GM23338 (cell line): ENCODE results near the gene RCOR1. TPM values are rescaled to one million over a fixed set of nuclear protein-coding genes. Genes with fewer than 3 reads are reported as not detected.

Source experiments
- ETS1 ChIP-seq: IDR thresholded peaks from 2 replicates; pipeline ENCODE4 v1.6.1; 2016; ENCODE audit warnings: antibody characterized with exemption
- NANOG ChIP-seq: IDR thresholded peaks from 2 replicates; pipeline ENCODE4 v1.6.1; 2016; ENCODE audit warnings: antibody characterized with exemption, borderline replicate concordance
- POLR2AphosphoS5 ChIP-seq: IDR thresholded peaks from 2 replicates; pipeline ENCODE4 v1.6.1; 2016; ENCODE audit warnings: antibody characterized with exemption, low read depth
- REST ChIP-seq: IDR thresholded peaks from one replicate; pipeline ENCODE4 v1.6.1; 2018; ENCODE audit warnings: antibody characterized with exemption; ENCODE audit not compliant: unreplicated experiment
- ZNF462 ChIP-seq: fragments of 250-450 bp; sonication (Bioruptor Pico); IDR thresholded peaks from 2 replicates; pipeline ENCODE4 v1.5.0; 2020; ENCODE audit warnings: mild to moderate bottlenecking, moderate library complexity
- polyA plus RNA-seq: library from polyadenylated mRNA; unstranded; fragments of >200 nt; fragmentation: Nextera tagmentation; extraction: Ambion mirVana; gene quantifications from 2 replicates; pipeline ENCODE4 v1.2.1, GENCODE V29; 2016
- total RNA-seq: library from RNA; depleted of rRNA; stranded (reverse); fragments of >200 nt; shearing (Covaris generic); gene quantifications from 2 replicates; pipeline ENCODE4 v1.2.3, GENCODE V29; 2014

RCOR1 gene
- total and polyA plus RNA-seq, 2 experiments from 2014 or later: 7.6 to 26.1 TPM

- TF ChIP-seq ZNF462 (CRISPR knock-in tag) (no peak), NANOG (no peak), POLR2AphosphoS5 (no peak), ETS1 (no peak), REST (no peak)
Observed at GRCh38 chr14:102571043-102571442, 21.4 kb upstream of the RCOR1 start (continued).
